ENCODE results near the gene CXCL5.
"Not testable (repeated sequence)": the region's sequence is repeated elsewhere in the genome, so short reads cannot be mapped to it uniquely, and the experiment has no call there.

Gene CXCL5

DNA sequence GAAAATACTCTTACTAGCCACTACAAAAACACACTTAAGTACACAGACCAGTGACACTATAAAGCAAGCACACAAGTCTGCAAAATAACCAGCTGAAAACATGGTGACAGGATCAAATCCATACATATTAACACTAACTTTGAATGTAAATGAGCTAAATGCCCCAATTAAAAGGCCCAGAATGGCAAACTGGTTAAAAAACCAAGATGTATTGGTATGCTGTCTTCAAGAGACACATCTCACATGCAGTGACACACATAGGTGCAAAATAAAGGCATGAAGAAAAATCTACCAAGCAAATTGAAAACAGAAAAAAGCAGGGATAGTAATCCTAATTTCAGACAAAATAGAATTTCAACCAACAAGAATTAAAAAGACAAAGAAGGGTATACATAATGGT, 27.5 kb downstream of the CXCL5 start:
- DNase-seq (ENCODE audit: low read depth): no peak

DNA sequence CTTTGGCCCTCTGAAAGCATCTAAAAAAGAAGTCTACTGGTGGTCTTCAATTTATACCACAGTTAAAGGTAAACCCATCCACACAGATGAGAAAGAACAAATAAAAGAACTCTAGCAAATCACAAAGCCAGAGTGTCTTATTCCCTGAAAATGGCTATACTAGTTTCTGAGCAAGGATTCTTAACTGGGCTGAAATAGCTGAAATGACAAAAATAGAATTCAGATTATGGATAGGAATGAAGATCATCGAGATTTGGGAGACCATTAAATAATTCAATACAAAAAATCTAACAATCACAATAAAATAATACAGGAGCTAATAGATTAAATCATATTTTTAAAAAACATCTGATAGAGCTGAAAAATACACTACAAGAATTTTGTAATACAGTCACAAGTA, 28.5 kb downstream of the CXCL5 start:
- no peak for DNase-seq (ENCODE audit: low read depth)

DNA sequence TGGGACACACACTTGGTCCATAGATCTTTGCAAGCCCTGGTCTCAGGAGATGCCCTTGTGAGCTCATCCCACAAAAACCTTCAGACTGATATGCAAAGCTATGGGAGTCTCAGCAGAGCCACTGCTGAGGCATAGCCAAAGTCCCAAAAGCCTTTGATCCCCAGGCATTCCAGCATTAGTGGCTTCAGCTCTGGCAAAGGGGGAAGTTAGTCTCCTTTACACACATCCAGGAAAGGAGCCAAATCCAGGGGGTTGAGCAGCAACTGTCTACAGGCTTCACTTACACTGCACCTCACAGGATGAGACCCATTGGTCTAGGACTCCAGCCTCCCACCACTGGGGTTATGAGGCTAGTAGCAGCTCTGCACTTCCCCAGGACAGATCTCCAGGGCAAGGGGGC, 30.6 kb downstream of the CXCL5 start:
- DNase-seq (ENCODE audit: low read depth): no peak

DNA sequence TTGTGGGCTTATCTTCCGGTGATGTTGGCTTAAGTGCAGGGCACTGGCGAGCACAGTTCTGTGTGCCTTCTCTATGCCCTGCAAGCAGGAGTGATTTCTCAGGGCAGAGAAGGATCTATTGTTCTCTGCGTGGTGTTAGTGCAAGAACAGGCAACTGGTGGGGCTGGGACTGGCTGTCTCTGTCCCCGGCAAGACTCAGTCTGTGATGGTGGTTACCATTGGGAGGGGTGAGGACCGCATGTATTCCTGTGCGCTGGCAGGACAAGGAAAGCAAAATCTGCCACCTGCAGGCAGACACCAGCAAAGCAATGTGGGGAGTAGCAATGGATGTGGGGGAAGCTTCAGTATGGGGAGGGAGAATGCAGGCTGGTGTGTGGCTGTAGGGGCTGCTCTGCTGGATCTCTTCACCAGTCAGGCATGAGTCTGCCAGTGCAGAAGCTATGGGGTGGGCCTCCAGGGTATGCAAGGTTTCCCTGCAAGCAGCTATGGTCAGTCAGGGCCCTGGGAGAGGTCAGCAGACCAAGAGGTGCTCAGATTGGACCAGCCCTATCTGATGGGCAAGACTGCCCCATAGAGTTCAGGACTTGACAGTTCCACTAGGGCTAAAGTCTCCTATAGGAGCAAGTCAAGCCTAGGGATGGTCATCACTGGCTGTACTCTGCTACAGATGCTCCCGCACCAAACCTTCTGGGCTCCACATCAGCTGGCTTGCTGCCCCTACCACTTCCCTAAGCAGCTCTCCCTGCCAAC, 33.4 kb downstream of the CXCL5 start:
- no peak for DNase-seq (ENCODE audit: low read depth)

DNA sequence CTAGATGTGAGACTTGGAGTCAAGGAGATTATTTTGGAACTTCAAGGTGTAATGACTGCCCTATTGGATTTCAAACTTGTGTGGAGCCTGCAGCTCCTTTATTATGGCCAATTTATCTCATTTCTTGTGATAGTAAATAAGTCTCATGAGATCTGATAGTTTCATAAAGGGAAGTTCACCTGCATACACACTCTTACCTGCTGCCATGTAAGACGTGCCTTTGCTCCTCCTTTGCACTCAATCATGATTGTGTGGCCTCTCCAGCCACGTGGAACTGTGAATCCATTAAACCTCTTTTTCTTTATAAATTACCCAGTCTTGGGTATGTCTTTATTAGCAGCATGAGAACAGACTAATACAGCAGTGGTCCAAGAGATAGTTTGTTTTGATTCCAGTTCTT, 35.8 kb downstream of the CXCL5 start:
- DNase-seq (ENCODE audit: low read depth): no peak

DNA sequence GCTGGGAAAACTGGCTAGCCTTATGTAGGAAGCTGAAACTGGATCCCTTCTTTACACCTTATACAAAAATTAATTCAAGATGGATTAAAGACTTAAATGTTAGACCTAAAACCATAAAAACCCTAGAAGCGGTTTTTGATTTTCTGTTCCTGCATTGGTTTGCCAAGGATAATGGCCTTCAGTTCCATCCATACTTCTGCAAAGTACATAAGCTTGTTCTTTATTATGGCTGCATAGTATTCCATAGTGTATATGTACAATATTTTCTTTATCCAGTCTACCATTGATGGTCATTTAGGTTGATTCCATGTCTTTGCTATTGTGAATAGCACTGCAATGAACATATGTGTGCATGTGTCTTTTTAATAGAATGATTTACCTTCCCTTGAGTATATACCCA, 39.4 kb downstream of the CXCL5 start:
- DNase-seq (ENCODE audit: low read depth): not testable (repeated sequence)

DNA sequence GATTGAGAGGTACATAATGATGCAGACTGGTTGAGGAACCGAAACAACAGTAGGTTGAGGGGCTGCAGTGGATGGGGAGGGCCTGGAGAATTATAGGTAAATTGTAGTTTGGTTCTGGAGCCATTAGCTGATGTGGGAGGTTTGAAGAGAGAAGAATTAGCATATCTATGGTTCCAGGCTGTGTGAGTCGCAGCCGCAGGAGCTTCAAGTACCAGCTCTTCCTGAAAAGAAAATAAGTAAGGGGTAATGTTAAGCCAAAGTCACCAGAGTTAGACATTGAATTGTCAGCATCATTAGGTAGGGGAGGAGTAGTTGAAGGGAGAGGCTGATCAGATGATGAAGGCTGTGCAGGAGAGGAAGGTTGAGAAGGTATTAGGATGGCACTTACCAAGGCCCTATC, 46.1 kb downstream of the CXCL5 start:
- DNase-seq (ENCODE audit: low read depth): no peak

DNA sequence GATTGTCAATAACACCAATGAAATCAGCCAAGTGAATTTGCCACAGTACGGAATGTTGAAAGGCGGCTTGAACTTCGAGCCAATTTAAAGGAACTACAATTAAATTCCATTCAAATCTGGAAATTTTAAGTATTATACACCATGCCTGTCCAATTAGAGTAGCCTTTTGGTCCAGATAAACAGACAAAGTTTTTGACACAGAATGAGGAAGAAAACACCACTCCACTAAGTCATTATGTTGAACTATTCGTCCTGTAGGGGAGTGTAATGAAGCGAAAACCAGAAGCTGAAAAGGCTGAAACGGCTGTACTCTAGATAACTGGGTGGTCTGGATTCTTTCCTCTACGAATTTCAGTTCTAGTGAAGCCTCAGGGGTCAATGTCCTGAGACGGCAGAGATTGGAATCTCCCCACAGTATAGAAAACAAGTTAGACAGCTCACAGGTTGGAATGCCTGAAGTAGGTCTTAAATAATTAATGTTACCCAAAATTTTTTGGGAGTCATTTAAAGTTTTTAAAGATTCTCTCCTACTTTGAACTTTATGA, 48.0 kb downstream of the CXCL5 start:
- DNase-seq (ENCODE audit: low read depth): not testable (repeated sequence)

DNA sequence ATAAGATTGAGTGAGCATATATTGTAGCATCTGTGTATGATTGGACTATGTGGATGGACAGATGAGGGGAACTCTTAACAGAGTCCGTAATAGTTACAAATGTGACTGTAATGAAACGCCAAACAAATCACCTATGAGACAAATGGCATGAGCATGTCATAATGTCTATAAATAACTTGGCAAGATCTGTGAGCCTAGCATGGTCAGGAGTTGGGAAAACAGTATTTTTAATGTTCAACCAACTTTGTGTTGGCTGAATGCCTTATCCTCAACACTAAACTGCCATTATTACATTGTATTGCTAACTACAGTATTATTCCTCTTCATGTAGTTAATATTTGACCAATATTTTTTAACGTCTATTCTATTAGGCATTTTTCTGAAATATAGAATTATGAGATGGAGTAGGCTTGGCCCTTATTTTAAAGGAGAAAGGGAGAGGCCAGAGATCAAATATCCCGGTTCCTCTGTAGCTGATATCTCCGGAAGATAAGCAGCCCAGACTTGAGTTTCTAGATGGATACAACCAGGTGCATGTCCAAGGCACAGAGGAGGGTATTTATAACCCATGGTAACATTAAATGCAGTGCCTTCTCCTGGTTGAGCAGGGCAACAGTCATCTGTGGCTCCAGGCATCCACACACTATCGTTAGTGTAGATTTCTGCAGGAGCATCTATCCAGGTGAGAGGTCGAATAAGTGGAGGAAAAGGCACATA, 49.3 kb downstream of the CXCL5 start:
- DNase-seq (ENCODE audit: low read depth): no peak

DNA sequence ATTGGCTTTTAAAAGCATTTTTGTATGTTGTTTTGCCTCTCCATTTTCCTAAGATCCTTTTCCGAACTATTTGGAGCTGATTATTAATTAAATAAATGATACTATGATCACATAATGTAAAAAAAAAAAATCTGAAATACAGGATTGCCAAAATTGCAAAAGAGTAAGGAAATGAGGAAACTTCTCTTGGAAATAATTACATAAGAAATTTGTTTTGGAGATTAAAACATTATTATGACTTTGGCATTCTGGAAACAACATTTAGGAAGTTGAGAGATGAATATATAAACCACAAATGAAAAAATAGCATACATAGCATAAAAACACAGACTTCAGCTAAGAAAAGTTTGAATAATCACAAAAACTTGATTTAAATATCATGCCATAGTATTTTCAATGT, 50.2 kb downstream of the CXCL5 start:
- DNase-seq (ENCODE audit: low read depth): no peak

DNA sequence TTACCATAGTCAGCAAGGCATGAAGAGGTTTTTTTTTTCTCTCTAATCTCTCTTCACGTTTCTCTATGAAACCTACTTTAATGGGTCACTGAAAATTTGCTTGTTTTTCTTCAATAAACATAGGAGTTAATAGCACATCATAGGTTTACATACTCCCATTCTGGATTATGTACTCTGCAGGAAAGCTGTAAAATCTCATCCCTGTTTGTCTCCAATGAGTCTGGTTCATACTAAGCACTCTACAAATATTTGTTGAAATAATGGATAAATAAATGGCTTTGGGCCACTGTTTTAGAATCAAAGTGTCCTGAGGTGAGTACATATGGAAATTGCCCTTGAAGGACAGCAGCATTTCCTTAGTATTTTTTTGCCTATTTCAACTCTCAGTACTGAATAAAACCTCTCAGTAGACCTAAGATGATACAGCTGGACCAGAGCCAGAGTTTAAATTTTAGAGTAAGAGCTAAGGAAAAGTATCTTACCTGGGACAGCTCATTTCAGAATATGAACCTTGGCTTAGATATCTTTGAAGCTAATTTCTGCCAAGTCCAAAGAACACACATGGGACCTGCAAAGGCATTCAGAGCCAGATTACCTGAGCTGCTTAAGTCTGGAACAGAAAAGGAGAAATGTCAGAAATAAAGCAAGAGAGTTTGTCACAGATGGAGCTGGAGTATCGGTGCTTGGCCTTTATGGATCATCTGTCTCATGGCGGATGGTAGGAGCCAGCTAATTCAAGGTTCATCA, 51.1 kb downstream of the CXCL5 start:
- DNase-seq (ENCODE audit: low read depth): no peak

DNA sequence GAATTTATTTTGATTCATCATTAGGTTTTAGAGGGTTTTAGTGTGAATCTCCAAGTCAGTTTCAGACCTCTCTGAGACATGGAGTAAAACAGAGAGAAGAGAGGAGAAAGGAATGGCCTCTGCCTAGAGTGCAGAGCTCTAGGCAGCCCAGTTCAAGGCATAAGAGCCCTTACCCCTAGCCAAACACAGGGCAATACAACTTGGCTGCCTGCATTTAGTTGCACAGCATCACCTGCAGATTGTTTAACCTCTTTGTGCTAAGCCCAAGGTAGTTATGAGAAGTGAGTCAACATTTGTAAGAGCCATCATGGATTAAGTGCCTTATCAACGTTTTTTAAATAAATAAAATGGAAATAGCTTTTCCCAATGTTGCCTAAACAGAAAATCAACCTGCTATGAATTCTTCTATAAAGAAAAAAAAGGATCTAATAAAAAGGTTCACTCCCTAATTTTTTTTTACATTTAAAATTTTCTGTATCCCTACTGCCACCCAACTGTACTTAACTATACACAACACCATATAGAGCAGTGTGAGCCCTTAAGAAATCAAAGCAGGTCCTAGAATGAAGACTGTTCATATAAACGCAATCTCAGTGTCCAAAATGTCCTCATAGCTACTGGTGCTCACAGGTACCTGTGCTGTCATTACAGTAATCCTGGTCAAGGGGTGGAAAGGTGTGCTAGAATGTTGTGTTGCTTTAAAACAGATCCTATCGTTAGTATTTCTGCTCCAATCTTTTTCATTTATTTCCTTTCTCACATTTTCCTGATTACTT, 52.6 kb downstream of the CXCL5 start:
- no peak for DNase-seq (ENCODE audit: low read depth)

All from activated T-helper 9 cell treated with anti-CD3 and anti-CD28 coated beads, Interleukin-2, amount 50 U/mL, for 16 hours (primary cell).